OCI-LY7 (cell line): Measurements from ENCODE around the gene KRTAP5-3. TPM values are rescaled to one million over a fixed set of nuclear protein-coding genes. Genes with fewer than 3 reads are reported as not detected.
"Not testable (repeated sequence)": the region's sequence is repeated elsewhere in the genome, so short reads cannot be mapped to it uniquely, and the experiment has no call there.

Experiments used
- BruUV-seq: library from RNA; stranded (reverse); fragments of 400-500 nt; replicated peaks from 2 replicates; lab custom pipeline; 2021; lab: Mats Ljungman, UMichigan
- CTCF ChIA-PET: fragments of 300-600 bp; sonication (Branson Sonifier 250); formaldehyde crosslinking; loops from one replicate; lab custom pipeline; 2022; ENCODE audit warnings: antibody characterized with exemption; ENCODE audit not compliant: unreplicated experiment; lab: Charles Lee
- POLR2A ChIA-PET: fragments of 300-600 bp; sonication (Branson Sonifier 250); formaldehyde crosslinking; loops from one replicate; lab custom pipeline; 2022; ENCODE audit warnings: antibody characterized with exemption; lab: Charles Lee
- DNase-seq: peaks from one replicate; pipeline ENCODE4 v3.0.0-alpha.2; 2015; ENCODE audit warnings: low spot score
- H2AFZ ChIP-seq: fragments of 200-600 bp; sonication (generic), shearing (Covaris generic); 2 replicates; pipeline ENCODE4 v1.6.1; 2014; ENCODE audit warnings: mild to moderate bottlenecking, antibody characterized with exemption, low read length, moderate library complexity
- H3K27ac ChIP-seq: fragments of 200-600 bp; sonication (generic); 2 replicates; pipeline ENCODE4 v1.5.1; 2014; ENCODE audit warnings: mixed run types, low read depth, mild to moderate bottlenecking, moderate library complexity, low read length, inconsistent platforms; ENCODE audit not compliant: poor library complexity, severe bottlenecking
- H3K36me3 ChIP-seq: fragments of 200-600 bp; sonication (generic); 2 replicates; pipeline ENCODE4 v1.6.1; 2014; ENCODE audit warnings: mild to moderate bottlenecking, antibody characterized with exemption, low read length, moderate library complexity, mixed read lengths; ENCODE audit not compliant: insufficient read depth
- H3K4me1 ChIP-seq: fragments of 200-600 bp; sonication (generic); 2 replicates; pipeline ENCODE4 v1.5.1; 2014; ENCODE audit warnings: mild to moderate bottlenecking, low read length; ENCODE audit not compliant: insufficient read depth, poor library complexity, severe bottlenecking
- H3K4me2 ChIP-seq: fragments of 200-600 bp; sonication (generic); 2 replicates; pipeline ENCODE4 v1.6.1; 2014; ENCODE audit warnings: mild to moderate bottlenecking, low read length
- H3K4me3 ChIP-seq: fragments of 200-600 bp; sonication (generic); 2 replicates; pipeline ENCODE4 v1.5.1; 2014; ENCODE audit warnings: mild to moderate bottlenecking, low read depth, low read length; ENCODE audit not compliant: poor library complexity, severe bottlenecking
- H3K79me2 ChIP-seq: fragments of 200-600 bp; sonication (generic); 2 replicates; pipeline ENCODE4 v1.6.1; 2016; ENCODE audit warnings: low read depth, mild to moderate bottlenecking, low read length, moderate library complexity, mixed read lengths; ENCODE audit not compliant: insufficient read depth
- H3K9me2 ChIP-seq: fragments of 200-600 bp; sonication (generic); 2 replicates; pipeline ENCODE4 v1.6.1; 2016; ENCODE audit warnings: mild to moderate bottlenecking, low read length, mixed read lengths; ENCODE audit not compliant: insufficient read depth
- H3K9me3 ChIP-seq: fragments of 200-600 bp; sonication (generic); 2 replicates; pipeline ENCODE4 v1.6.1; 2014; ENCODE audit warnings: mild to moderate bottlenecking, mixed run types, low read length, mixed read lengths
- H4K20me1 ChIP-seq: fragments of 200-600 bp; sonication (generic); 2 replicates; pipeline ENCODE4 v1.6.1; 2014; ENCODE audit warnings: mild to moderate bottlenecking, antibody characterized with exemption, low read length, moderate library complexity, mixed read lengths; ENCODE audit not compliant: insufficient read depth
- EZH2phosphoT487 ChIP-seq: fragments of 200-600 bp; sonication (generic); IDR thresholded peaks from 2 replicates; pipeline ENCODE4 v1.6.1; 2018; ENCODE audit warnings: low read depth, borderline replicate concordance, mild to moderate bottlenecking, mixed run types, antibody characterized with exemption, low read length, moderate library complexity, mixed read lengths
- intact Hi-C: fragments of 100-400 bp; cut with micrococcal nuclease; formaldehyde crosslinking; loops from one replicate; pipeline ENCODE4 v1.10.0; 2022; ENCODE audit not compliant: unreplicated experiment
- total RNA-seq, 2 experiments: library from RNA; depleted of rRNA in 1 of 2; stranded (reverse); fragments of >200 nt in 1 of 2; shearing (Covaris generic) in 1 of 2; gene quantifications; 2 replicates each; pipeline ENCODE4 v1.2.3, GENCODE V29; 2014 to 2022
- TF ChIP-seq, protein P1 (sequence below): fragments of 200-600 bp; sonication (generic); conservative IDR thresholded peaks from 2 replicates; pipeline ENCODE4 v1.5.1; 2014; ENCODE audit warnings: mild to moderate bottlenecking, antibody characterized with exemption, low read length, moderate library complexity, mixed read lengths

KRTAP5-3 gene
- total RNA-seq, 2 experiments from 2014 or later, result not detected

DNA sequence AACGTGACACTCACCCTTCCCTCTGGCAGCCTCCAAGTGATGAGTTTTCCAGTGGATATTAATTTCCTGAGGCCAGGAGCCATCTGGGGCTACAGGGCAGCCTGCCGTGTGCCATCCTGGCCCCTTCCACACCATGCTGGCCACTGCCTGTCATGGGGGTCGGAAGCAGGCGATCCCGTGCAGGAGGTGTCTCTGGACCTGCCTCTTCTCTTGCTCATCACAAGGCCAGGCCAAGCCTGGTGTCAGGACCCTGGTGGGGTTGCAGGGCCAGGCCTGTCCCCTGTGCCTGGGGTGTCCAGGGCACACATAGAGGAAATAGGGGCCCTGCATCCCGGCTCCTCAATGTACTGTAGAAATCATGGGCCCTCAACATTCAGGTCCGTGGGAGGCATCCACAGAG, 3.6 kb downstream of the KRTAP5-3 start:
- Histone ChIP-seq H3K9me3 (no peaks in the 10 kb centered on the region), H3K4me3 (no peak overlapping the region), H3K9me2 (no peaks in the 10 kb centered on the region), H3K4me1 (no peaks in the 10 kb centered on the region), H3K36me3 (no peaks in the 10 kb centered on the region), H2AFZ (no peak overlapping the region), H4K20me1 (no peaks in the 10 kb centered on the region), H3K79me2 (no peaks in the 10 kb centered on the region), H3K27ac (no peak overlapping the region), H3K4me2 (no peak overlapping the region)
- intact Hi-C loops, result no loop called here
- BruUV-seq, result no TSS peak
- no peak for DNase-seq
- TF ChIP-seq EZH2phosphoT487, result no peak
- TF ChIP-seq, protein P1, sequence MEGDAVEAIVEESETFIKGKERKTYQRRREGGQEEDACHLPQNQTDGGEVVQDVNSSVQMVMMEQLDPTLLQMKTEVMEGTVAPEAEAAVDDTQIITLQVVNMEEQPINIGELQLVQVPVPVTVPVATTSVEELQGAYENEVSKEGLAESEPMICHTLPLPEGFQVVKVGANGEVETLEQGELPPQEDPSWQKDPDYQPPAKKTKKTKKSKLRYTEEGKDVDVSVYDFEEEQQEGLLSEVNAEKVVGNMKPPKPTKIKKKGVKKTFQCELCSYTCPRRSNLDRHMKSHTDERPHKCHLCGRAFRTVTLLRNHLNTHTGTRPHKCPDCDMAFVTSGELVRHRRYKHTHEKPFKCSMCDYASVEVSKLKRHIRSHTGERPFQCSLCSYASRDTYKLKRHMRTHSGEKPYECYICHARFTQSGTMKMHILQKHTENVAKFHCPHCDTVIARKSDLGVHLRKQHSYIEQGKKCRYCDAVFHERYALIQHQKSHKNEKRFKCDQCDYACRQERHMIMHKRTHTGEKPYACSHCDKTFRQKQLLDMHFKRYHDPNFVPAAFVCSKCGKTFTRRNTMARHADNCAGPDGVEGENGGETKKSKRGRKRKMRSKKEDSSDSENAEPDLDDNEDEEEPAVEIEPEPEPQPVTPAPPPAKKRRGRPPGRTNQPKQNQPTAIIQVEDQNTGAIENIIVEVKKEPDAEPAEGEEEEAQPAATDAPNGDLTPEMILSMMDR, result no peak
- CTCF ChIA-PET, result no interaction called here
- POLR2A ChIA-PET, result no interaction called here

DNA sequence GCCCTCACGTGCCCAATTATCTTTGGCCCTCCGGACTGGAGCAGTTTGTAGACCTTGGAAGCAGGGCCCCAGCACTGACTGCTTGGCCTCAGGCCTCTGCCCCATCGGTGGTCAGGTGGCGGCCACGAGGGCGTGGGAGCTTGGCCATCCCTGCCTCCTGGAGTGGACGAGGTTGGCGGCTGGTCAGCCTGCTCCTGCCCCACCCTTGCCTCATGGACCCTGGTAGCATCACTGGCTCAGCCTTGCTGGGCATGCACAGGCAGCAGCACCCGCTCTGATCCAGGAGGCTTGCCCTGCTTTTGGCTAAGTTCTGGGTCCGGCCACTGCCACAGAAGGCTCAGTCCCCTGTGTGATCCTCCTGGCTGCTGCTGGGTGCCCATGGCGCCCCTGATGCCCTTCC, 4.1 kb downstream of the KRTAP5-3 start:
- H3K9me3 ChIP-seq, result no peaks in the 10 kb centered on the region
- H3K4me1 ChIP-seq, result no peaks in the 10 kb centered on the region
- no peak overlapping the region for H3K27ac ChIP-seq
- no TSS peak for BruUV-seq
- no peak for DNase-seq
- H3K9me2 ChIP-seq, result no peaks in the 10 kb centered on the region
- H3K79me2 ChIP-seq, result no peaks in the 10 kb centered on the region
- CTCF ChIA-PET, result no interaction called here
- H2AFZ ChIP-seq, result no peak overlapping the region
- intact Hi-C loops, result no loop called here
- no peaks in the 10 kb centered on the region for H3K36me3 ChIP-seq
- TF ChIP-seq, protein P1, result no peak
- TF ChIP-seq EZH2phosphoT487, result no peak
- H3K4me2 ChIP-seq, result no peak overlapping the region
- H4K20me1 ChIP-seq, result no peaks in the 10 kb centered on the region
- H3K4me3 ChIP-seq, result no peak overlapping the region
- POLR2A ChIA-PET, result no interaction called here

DNA sequence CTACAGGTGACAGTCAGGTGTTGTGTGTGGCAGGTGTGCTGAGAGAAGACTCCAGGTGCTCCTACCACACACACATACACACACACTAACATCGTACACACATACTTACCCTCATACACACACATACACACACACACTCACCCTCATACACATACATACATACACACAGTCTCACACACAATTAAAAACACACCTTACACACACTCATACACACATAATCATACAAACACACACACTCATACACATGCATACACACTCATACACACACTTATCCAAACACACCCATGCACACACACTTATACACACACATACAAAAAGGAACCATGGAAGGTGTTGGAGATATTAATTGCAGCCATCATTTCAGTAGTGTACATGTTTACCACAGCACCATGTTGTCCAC, 4.6 kb downstream of the KRTAP5-3 start:
- BruUV-seq, result no TSS peak
- no peak overlapping the region for H3K4me2 ChIP-seq
- intact Hi-C loops, result no loop called here
- H3K4me3 ChIP-seq, result no peak overlapping the region
- no peaks in the 10 kb centered on the region for H3K9me2 ChIP-seq
- no peaks in the 10 kb centered on the region for H3K9me3 ChIP-seq
- no peaks in the 10 kb centered on the region for H3K79me2 ChIP-seq
- TF ChIP-seq EZH2phosphoT487, result no peak
- TF ChIP-seq, protein P1, result no peak
- no peak for DNase-seq
- POLR2A ChIA-PET, result no interaction called here
- H3K4me1 ChIP-seq, result no peaks in the 10 kb centered on the region
- H3K27ac ChIP-seq, result no peak overlapping the region
- H4K20me1 ChIP-seq, result no peaks in the 10 kb centered on the region
- CTCF ChIA-PET, result no interaction called here
- H3K36me3 ChIP-seq, result no peaks in the 10 kb centered on the region
- H2AFZ ChIP-seq, result no peak overlapping the region

DNA sequence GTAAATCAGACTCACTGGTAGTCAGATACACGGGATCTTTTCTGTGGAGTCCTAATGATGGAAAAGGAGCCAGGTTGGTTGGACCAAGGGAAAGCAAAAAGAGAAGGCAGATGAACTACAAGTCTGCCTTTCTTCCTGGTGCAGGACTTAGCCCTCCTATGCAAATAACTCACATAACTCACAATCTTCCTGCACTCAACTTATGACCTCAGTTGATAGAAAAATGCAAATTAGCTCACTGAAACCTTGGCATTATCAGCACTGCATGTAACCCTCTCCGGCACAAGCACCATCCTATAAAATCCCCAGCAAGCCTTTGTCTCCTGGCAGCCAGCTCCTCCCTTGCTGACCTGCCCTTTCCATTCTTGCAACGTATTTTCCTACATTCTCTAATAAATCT, 6.6 kb downstream of the KRTAP5-3 start:
- CTCF ChIA-PET, result not testable (repeated sequence)

More for the DNA sequence above, 6.6 kb downstream of the KRTAP5-3 start:
- H3K9me2 ChIP-seq, POLR2A ChIA-PET, H3K4me3 ChIP-seq, H3K4me1 ChIP-seq, H3K4me2 ChIP-seq, H3K36me3 ChIP-seq, intact Hi-C loops, BruUV-seq, H4K20me1 ChIP-seq, H3K27ac ChIP-seq, H3K79me2 ChIP-seq, H3K9me3 ChIP-seq, DNase-seq, H2AFZ ChIP-seq: not testable (repeated sequence)
